Liver (tissue), 9 donors: ENCODE results near the gene ZNF831. TPM values are rescaled to one million over a fixed set of nuclear protein-coding genes. Genes with fewer than 3 reads are reported as not detected.
A peak's percentile ranks its signal among the peaks of the same experiment; 100 is the strongest.

ENCODE experiments used
- DNase-seq: peaks from one replicate; pipeline ENCODE4 v3.0.0-alpha.2; 2017; ENCODE audit warnings: low spot score
- H3K27ac ChIP-seq, 2 donors: one replicate each; pipeline ENCODE4 v1.7.0; 2013; ENCODE audit warnings: inconsistent platforms in 2 of 2, low read length in 2 of 2, control low read depth in 1 of 2, low read depth in 1 of 2, mild to moderate bottlenecking in 1 of 2
- H3K27me3 ChIP-seq, 4 donors: one replicate each; pipeline versions ENCODE4 v1.6.1 to v1.7.0; 2013; ENCODE audit warnings: low read length in 3 of 4, inconsistent platforms in 1 of 4, mild to moderate bottlenecking in 1 of 4, moderate library complexity in 1 of 4; ENCODE audit not compliant: control insufficient read depth in 4 of 4, insufficient read depth in 4 of 4
- H3K36me3 ChIP-seq, 4 donors: one replicate each; pipeline versions ENCODE4 v1.6.1 to v1.7.0; 2013; ENCODE audit warnings: low read length in 3 of 4, mild to moderate bottlenecking in 3 of 4, low read depth in 1 of 4, moderate library complexity in 1 of 4; ENCODE audit not compliant: control insufficient read depth in 4 of 4, insufficient read depth in 3 of 4
- H3K4me1 ChIP-seq, 4 donors: one replicate each; pipeline versions ENCODE4 v1.6.1 to v1.7.0; 2013; ENCODE audit warnings: low read length in 3 of 4, mild to moderate bottlenecking in 3 of 4, moderate library complexity in 1 of 4; ENCODE audit not compliant: control insufficient read depth in 4 of 4, insufficient read depth in 4 of 4
- H3K4me3 ChIP-seq, 3 donors: one replicate each; pipeline versions ENCODE4 v1.6.1 to v1.7.0; 2013; ENCODE audit warnings: low read length in 3 of 3, control low read depth in 1 of 3, low read depth in 1 of 3, mild to moderate bottlenecking in 1 of 3
- H3K9ac ChIP-seq, 2 donors: one replicate each; pipeline ENCODE4 v1.7.0; 2013; ENCODE audit warnings: low read length in 2 of 2, mild to moderate bottlenecking in 2 of 2, moderate library complexity in 2 of 2, control low read depth in 1 of 2, low read depth in 1 of 2
- H3K9me3 ChIP-seq, 4 donors: one replicate each; pipeline versions ENCODE4 v1.6.1 to v1.7.0; 2013; ENCODE audit warnings: low read length in 3 of 4; ENCODE audit not compliant: control insufficient read depth in 4 of 4
- EGR1 ChIP-seq, 2 donors: IDR thresholded peaks; 2 replicates each; pipeline ENCODE4 v1.6.1; 2016 to 2018; ENCODE audit warnings: antibody characterized with exemption in 2 of 2, low read depth in 2 of 2
- FOXA2 ChIP-seq: IDR thresholded peaks from 2 replicates; pipeline ENCODE4 v1.6.1; 2016; ENCODE audit warnings: antibody characterized with exemption
- GABPA ChIP-seq, 2 donors: IDR thresholded peaks in 1 of 2; conservative IDR thresholded peaks in 1 of 2; 2 replicates each; pipeline ENCODE4 v1.6.1; 2016; ENCODE audit warnings: antibody characterized with exemption in 2 of 2, mild to moderate bottlenecking in 1 of 2, moderate library complexity in 1 of 2
- HNF4A ChIP-seq, 2 donors: conservative IDR thresholded peaks; 2 replicates each; pipeline ENCODE4 v1.6.1; 2016; ENCODE audit warnings: antibody characterized with exemption in 2 of 2, mild to moderate bottlenecking in 2 of 2
- JUND ChIP-seq, 2 donors: IDR thresholded peaks; 2 replicates each; pipeline ENCODE4 v1.6.1; 2016; ENCODE audit warnings: antibody characterized with exemption in 2 of 2
- MAX ChIP-seq: IDR thresholded peaks from 2 replicates; pipeline ENCODE4 v1.6.1; 2016; ENCODE audit warnings: antibody characterized with exemption
- NR2F2 ChIP-seq: IDR thresholded peaks from 2 replicates; pipeline ENCODE4 v1.6.1; 2016; ENCODE audit warnings: antibody characterized with exemption
- RXRA ChIP-seq, 2 donors: IDR thresholded peaks; 2 replicates each; pipeline ENCODE4 v1.6.1; 2017 to 2018; ENCODE audit warnings: antibody characterized with exemption in 2 of 2, mild to moderate bottlenecking in 1 of 2
- SP1 ChIP-seq: IDR thresholded peaks from 2 replicates; pipeline ENCODE4 v1.6.1; 2018; ENCODE audit warnings: antibody characterized with exemption, mild to moderate bottlenecking
- TAF1 ChIP-seq: conservative IDR thresholded peaks from 2 replicates; pipeline ENCODE4 v1.6.1; 2016; ENCODE audit warnings: antibody characterized with exemption, mild to moderate bottlenecking
- ZBTB33 ChIP-seq: IDR thresholded peaks from 2 replicates; pipeline ENCODE4 v1.6.1; 2016; ENCODE audit warnings: antibody characterized with exemption
- WGBS: extraction: QIAGEN DNeasy Blood & Tissue Kit; methylation state at CpG from one replicate; pipeline ENCODE4 v1.1.7; 2013; 5-methylcytosine and 5-hydroxymethylcytosine counted together
- polyA plus RNA-seq, 2 donors: library from polyadenylated mRNA; stranded (reverse) in 1 of 2; unstranded in 1 of 2; fragments of 200-250 nt in 1 of 2; fragments of >200 nt in 1 of 2; fragmentation: Nextera tagmentation in 1 of 2; extraction: Ambion mirVana in 1 of 2; gene quantifications; one replicate each; pipeline versions ENCODE4 v1.2.1 to v1.2.3, GENCODE V29; 2013 to 2015
- total RNA-seq, 2 donors: library from RNA; depleted of rRNA; stranded (reverse); fragments of >200 nt; gene quantifications; one replicate each; pipeline ENCODE4 v1.2.3, GENCODE V29; 2014
- TF ChIP-seq, protein P1 (sequence below): IDR thresholded peaks from 2 replicates; pipeline ENCODE4 v1.6.1; 2016; ENCODE audit warnings: antibody characterized with exemption
- TF ChIP-seq, protein P2 (sequence below): fragments of 150-350 bp; IDR thresholded peaks from 2 replicates; pipeline ENCODE4 v1.5.1; 2017; ENCODE audit warnings: improper control_type of control experiment, low read depth, low read length; ENCODE audit not compliant: missing input control
- donor health status: healthy.
- donor health status: healthy.
- donor health status: healthy.
- donor health status: healthy.
- donor health status: healthy.

ZNF831 gene
- total and polyA plus RNA-seq, 4 donors, result 0.06 to 0.75 (median 0.13) TPM

DNA sequence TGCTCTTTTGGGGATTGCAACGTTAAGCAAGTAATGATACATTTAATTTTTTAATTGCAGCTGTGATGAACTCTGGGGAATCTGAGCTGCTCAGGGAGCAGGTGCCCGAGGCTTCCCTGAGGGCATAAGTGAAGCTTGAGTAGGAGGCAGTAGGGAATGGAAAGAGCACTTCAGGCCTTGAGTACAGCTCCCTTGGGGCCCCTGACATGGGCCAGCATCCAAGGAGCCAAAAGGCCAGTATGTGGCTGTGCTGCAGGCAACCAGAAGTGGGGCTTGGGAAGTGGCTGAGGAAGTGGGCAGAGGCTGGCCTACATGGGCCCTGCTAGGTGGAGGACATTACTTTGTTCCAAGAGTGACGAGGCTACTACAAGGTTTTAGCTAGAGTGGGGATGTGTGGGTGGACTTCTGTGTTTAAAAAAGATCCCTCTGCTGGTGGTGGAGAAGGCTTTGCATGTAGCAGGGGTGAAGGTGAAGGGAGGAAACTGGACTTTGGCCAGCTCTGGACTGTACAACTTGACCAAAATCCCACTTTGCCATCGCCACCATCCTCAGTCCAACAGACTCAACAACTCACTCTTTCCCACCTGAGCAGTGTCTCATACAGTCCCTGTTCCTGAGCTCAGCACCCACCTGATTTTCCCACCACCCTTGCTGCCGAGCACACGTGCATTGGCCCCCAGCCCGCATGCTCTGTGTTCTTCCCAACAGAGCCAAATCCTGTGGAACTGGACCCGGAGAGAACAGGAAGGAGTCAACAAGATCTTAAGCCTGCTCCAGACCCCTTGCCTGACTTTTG, 10.9 kb upstream of the ZNF831 start:
- no peak overlapping the region for H3K27ac ChIP-seq
- H3K9ac ChIP-seq, result no peak overlapping the region
- no peak for TF ChIP-seq RXRA (IDR thresholded peaks at IDR 0.05)
- TF ChIP-seq, protein P1, sequence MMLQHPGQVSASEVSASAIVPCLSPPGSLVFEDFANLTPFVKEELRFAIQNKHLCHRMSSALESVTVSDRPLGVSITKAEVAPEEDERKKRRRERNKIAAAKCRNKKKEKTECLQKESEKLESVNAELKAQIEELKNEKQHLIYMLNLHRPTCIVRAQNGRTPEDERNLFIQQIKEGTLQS, result no peak
- TF ChIP-seq HNF4A (conservative IDR thresholded peaks at IDR 0.05), result no peak
- no peak for TF ChIP-seq ZBTB33
- no peak for TF ChIP-seq EGR1 (IDR thresholded peaks at IDR 0.05; ENCODE audit: low read depth in 2 of 2)
- TF ChIP-seq FOXA2, result no peak
- TF ChIP-seq JUND (IDR thresholded peaks at IDR 0.05), result no peak
- TF ChIP-seq, protein P2, sequence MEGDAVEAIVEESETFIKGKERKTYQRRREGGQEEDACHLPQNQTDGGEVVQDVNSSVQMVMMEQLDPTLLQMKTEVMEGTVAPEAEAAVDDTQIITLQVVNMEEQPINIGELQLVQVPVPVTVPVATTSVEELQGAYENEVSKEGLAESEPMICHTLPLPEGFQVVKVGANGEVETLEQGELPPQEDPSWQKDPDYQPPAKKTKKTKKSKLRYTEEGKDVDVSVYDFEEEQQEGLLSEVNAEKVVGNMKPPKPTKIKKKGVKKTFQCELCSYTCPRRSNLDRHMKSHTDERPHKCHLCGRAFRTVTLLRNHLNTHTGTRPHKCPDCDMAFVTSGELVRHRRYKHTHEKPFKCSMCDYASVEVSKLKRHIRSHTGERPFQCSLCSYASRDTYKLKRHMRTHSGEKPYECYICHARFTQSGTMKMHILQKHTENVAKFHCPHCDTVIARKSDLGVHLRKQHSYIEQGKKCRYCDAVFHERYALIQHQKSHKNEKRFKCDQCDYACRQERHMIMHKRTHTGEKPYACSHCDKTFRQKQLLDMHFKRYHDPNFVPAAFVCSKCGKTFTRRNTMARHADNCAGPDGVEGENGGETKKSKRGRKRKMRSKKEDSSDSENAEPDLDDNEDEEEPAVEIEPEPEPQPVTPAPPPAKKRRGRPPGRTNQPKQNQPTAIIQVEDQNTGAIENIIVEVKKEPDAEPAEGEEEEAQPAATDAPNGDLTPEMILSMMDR, result no peak
- no peak for TF ChIP-seq TAF1
- TF ChIP-seq GABPA (IDR thresholded peaks at IDR 0.05 in 1 of 2, conservative IDR thresholded peaks at IDR 0.05 in 1 of 2), result no peak
- no peak for TF ChIP-seq SP1
- DNase-seq, result no peak
- no peaks in the 10 kb centered on the region for H3K36me3 ChIP-seq
- 81% methylated on average over 8 of the region's 8 CpGs for WGBS
- H3K4me3 ChIP-seq, result no peak overlapping the region
- H3K27me3 ChIP-seq, result no peaks in the 10 kb centered on the region
- peaks cover 0 to 4% (median 1%) of the 10 kb centered on the region in 4 donors for H3K4me1 ChIP-seq
- no peaks in the 10 kb centered on the region for H3K9me3 ChIP-seq

GRCh38 chr20:59153355-59153681, 10.3 kb upstream of the ZNF831 start:
- Histone ChIP-seq H3K27me3 (no peaks in the 10 kb centered on the region), H3K4me3 (no peak overlapping the region), H3K27ac (no peak overlapping the region), H3K4me1 (peaks cover 0 to 4% (median 1%) of the 10 kb centered on the region in 4 donors), H3K9me3 (no peaks in the 10 kb centered on the region), H3K9ac (no peak overlapping the region), H3K36me3 (no peaks in the 10 kb centered on the region)
- WGBS, result 41% methylated on average over 8 of the region's 8 CpGs
- no peak for DNase-seq
- peak; percentile 26 for TF ChIP-seq NR2F2
- no peak for TF ChIP-seq JUND (IDR thresholded peaks at IDR 0.05)
- no peak for TF ChIP-seq GABPA (IDR thresholded peaks at IDR 0.05 in 1 of 2, conservative IDR thresholded peaks at IDR 0.05 in 1 of 2)
- TF ChIP-seq SP1, result no peak
- TF ChIP-seq MAX, result no peak
- TF ChIP-seq, protein P1, result no peak
- peak in 1 of 2 donors; percentile 9 for TF ChIP-seq HNF4A (conservative IDR thresholded peaks at IDR 0.05)
- TF ChIP-seq, protein P2, result no peak
- peak; percentile 9 for TF ChIP-seq FOXA2
- TF ChIP-seq EGR1 (IDR thresholded peaks at IDR 0.05; ENCODE audit: low read depth in 2 of 2), result no peak
